ENCODE data around the gene CXADR.
A peak's percentile ranks its signal among the peaks of the same experiment; 100 is the strongest.

Gene CXADR

GRCh38 chr21:17512253-17513213 is at the start of gene CXADR:
Gene CXADR, plus strand, starts transcription at chr21:17513043. Its CDS starts 87 bp downstream, at chr21:17513130.
- Histone ChIP-seq H3K27ac (ENCODE audit: low read length) (no peak within 1 kb of the TSS), H3K27me3 (ENCODE audit: insufficient read depth, low read length, poor library complexity) (no peaks in the 10 kb centered on the region), H3K4me3 (ENCODE audit: low read depth in 1 of 2, low read length in 2 of 2) (no peak within 1 kb of the TSS), H3K9ac (ENCODE audit: low read depth, low read length) (no peak within 1 kb of the TSS), H3K36me3 (ENCODE audit: insufficient read depth, low read length) (no peaks in the 10 kb centered on the region), H3K79me2 (ENCODE audit: insufficient read depth, low read length) (no peaks in the 10 kb centered on the region), H4K20me1 (ENCODE audit: insufficient read depth, low read length) (no peaks in the 10 kb centered on the region), H3K4me1 (ENCODE audit: insufficient read depth, low read length) (no peaks in the 10 kb centered on the region), H3K9me3 (ENCODE audit: insufficient read depth, low read length, severe bottlenecking) (no peaks in the 10 kb centered on the region), H3K4me2 (ENCODE audit: insufficient read depth, low read length) (no peak within 1 kb of the TSS), H2AFZ (ENCODE audit: low read depth, low read length) (no peak within 1 kb of the TSS)
- no peak for DNase-seq
- no peak for TF ChIP-seq CTCF (IDR thresholded peaks at IDR 0.05; ENCODE audit: borderline replicate concordance, extremely low read depth, low read length, poor library complexity, severe bottlenecking)
- no peak for TF ChIP-seq EZH2 (IDR thresholded peaks at IDR 0.05; ENCODE audit: borderline replicate concordance, low read depth, low read length, severe bottlenecking)
- no peak for ATAC-seq (ENCODE audit: insufficient read depth, low read depth)

- no peaks in the 10 kb centered on the region for H3K9me3 ChIP-seq (ENCODE audit: insufficient read depth, low read length, severe bottlenecking)
- no peak overlapping the region for H3K4me2 ChIP-seq (ENCODE audit: insufficient read depth, low read length)
- TF ChIP-seq CTCF (IDR thresholded peaks at IDR 0.05; ENCODE audit: borderline replicate concordance, extremely low read depth, low read length, poor library complexity, severe bottlenecking): no peak
- no peak for TF ChIP-seq EZH2 (IDR thresholded peaks at IDR 0.05; ENCODE audit: borderline replicate concordance, low read depth, low read length, severe bottlenecking)
- H2AFZ ChIP-seq (ENCODE audit: low read depth, low read length): no peak overlapping the region
- no peak overlapping the region for H3K4me3 ChIP-seq (ENCODE audit: low read depth in 1 of 2, low read length in 2 of 2)
- ATAC-seq (ENCODE audit: insufficient read depth, low read depth) (peak; percentile 58; the same call in 1 of the 3 replicates), DNase-seq (no peak)
- H3K27me3 ChIP-seq (ENCODE audit: insufficient read depth, low read length, poor library complexity): no peaks in the 10 kb centered on the region
- no peaks in the 10 kb centered on the region for H3K79me2 ChIP-seq (ENCODE audit: insufficient read depth, low read length)
- no peaks in the 10 kb centered on the region for H4K20me1 ChIP-seq (ENCODE audit: insufficient read depth, low read length)
- H3K4me1 ChIP-seq (ENCODE audit: insufficient read depth, low read length): no peaks in the 10 kb centered on the region
- H3K27ac ChIP-seq (ENCODE audit: low read length): no peak overlapping the region
- no peaks in the 10 kb centered on the region for H3K36me3 ChIP-seq (ENCODE audit: insufficient read depth, low read length)
- H3K9ac ChIP-seq (ENCODE audit: low read depth, low read length): no peak overlapping the region
Observed at GRCh38 chr21:17466166-17466565, 46.7 kb upstream of the CXADR start.

GRCh38 chr21:17467392-17467791 is 45.5 kb upstream of the CXADR start:
- Histone ChIP-seq H3K4me2 (ENCODE audit: insufficient read depth, low read length) (no peak overlapping the region), H3K9ac (ENCODE audit: low read depth, low read length) (no peak overlapping the region)

More at GRCh38 chr21:17467392-17467791, 45.5 kb upstream of the CXADR start:
- Histone ChIP-seq H3K36me3 (ENCODE audit: insufficient read depth, low read length) (no peaks in the 10 kb centered on the region), H2AFZ (ENCODE audit: low read depth, low read length) (no peak overlapping the region), H3K79me2 (ENCODE audit: insufficient read depth, low read length) (no peaks in the 10 kb centered on the region), H3K27me3 (ENCODE audit: insufficient read depth, low read length, poor library complexity) (no peaks in the 10 kb centered on the region), H4K20me1 (ENCODE audit: insufficient read depth, low read length) (no peaks in the 10 kb centered on the region), H3K9me3 (ENCODE audit: insufficient read depth, low read length, severe bottlenecking) (no peaks in the 10 kb centered on the region), H3K4me3 (ENCODE audit: low read depth in 1 of 2, low read length in 2 of 2) (no peak overlapping the region), H3K27ac (ENCODE audit: low read length) (no peak overlapping the region), H3K4me1 (ENCODE audit: insufficient read depth, low read length) (no peaks in the 10 kb centered on the region)
- TF ChIP-seq EZH2 (IDR thresholded peaks at IDR 0.05; ENCODE audit: borderline replicate concordance, low read depth, low read length, severe bottlenecking): no peak
- no peak for TF ChIP-seq CTCF (IDR thresholded peaks at IDR 0.05; ENCODE audit: borderline replicate concordance, extremely low read depth, low read length, poor library complexity, severe bottlenecking)
- ATAC-seq (ENCODE audit: insufficient read depth, low read depth): no peak
- DNase-seq: no peak
